Sigmoid colon (tissue), 3 donors: Measurements from ENCODE around the gene OPRL1.

Source experiments
- POLR2A ChIP-seq, 2 donors: fragments of 450-650 bp; IDR thresholded peaks; one replicate each; pipeline ENCODE4 v1.6.1; 2016; ENCODE audit warnings: antibody characterized with exemption in 2 of 2, mild to moderate bottlenecking in 2 of 2, moderate library complexity in 2 of 2
- TF ChIP-seq, protein P1 (sequence below), 4 experiments: fragments of 450-650 bp in 3 of 4; fragments of 200-600 bp in 1 of 4; IDR thresholded peaks; one replicate each; pipeline ENCODE4 v1.5.1; 2016 to 2019; ENCODE audit warnings: antibody characterized with exemption in 4 of 4, mild to moderate bottlenecking in 3 of 4, moderate library complexity in 2 of 4

DNA sequence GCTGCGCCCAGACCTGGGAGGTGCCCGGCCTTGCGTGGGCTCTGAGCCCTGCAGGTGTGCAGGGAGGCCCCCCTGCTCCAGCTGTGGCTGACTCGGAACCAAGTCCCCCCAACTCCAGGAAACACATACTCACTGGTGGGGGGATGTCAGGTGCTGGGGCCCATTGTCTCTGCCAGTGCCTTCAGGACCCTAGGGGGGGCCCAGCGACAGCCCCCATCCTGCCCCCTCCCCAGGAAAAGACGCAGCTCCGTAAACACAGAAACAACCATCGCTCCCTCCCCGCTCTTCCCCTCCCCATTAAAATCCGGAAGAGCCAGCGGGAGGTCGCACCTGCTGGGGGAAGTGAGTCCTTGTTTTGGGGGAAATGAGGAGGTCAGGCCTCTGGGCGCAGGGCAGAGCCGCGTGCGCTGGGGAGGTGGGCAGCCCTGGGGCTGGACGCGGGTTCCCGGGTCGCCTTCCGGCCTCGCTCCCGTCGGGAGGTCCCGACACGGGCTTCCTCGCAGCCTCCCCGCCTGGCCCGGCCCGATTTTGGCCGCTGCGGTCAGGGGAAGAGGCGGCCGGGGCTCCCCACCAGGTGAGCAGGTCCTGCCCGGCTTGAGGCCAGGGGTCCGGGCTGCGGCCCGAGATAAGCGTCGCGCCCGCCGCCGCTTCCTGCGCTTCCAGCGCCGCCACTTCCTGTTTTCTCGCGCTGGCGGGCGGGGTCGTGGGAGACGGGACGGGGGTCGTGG is 37.7 kb upstream of the OPRL1 start:
- TF ChIP-seq POLR2A (IDR thresholded peaks at IDR 0.05) = no peak
- TF ChIP-seq, protein P1, sequence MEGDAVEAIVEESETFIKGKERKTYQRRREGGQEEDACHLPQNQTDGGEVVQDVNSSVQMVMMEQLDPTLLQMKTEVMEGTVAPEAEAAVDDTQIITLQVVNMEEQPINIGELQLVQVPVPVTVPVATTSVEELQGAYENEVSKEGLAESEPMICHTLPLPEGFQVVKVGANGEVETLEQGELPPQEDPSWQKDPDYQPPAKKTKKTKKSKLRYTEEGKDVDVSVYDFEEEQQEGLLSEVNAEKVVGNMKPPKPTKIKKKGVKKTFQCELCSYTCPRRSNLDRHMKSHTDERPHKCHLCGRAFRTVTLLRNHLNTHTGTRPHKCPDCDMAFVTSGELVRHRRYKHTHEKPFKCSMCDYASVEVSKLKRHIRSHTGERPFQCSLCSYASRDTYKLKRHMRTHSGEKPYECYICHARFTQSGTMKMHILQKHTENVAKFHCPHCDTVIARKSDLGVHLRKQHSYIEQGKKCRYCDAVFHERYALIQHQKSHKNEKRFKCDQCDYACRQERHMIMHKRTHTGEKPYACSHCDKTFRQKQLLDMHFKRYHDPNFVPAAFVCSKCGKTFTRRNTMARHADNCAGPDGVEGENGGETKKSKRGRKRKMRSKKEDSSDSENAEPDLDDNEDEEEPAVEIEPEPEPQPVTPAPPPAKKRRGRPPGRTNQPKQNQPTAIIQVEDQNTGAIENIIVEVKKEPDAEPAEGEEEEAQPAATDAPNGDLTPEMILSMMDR (IDR thresholded peaks at IDR 0.05) = no peak
